AG09319 (cell line): ENCODE results near the gene NUDT6.

Experiments
- DNase-seq: peaks from one replicate; pipeline ENCODE4 v3.0.0-alpha.2; 2010; ENCODE audit warnings: low read depth; ENCODE audit errors: extremely low read depth
- CTCF ChIP-seq: IDR thresholded peaks from 2 replicates; pipeline ENCODE4 v1.5.1; 2011; ENCODE audit warnings: low read depth, mild to moderate bottlenecking, inconsistent platforms, low read length, moderate library complexity

NUDT6 gene

GRCh38 chr4:122921971-122922876 lies at the start of gene NUDT6:
Gene NUDT6 (minus strand): TSS chr4:122922597. CDS start chr4:122922572, 25 bp downstream.
- DNase-seq: no peak
- no peak for TF ChIP-seq CTCF

GRCh38 chr4:122968227-122968812 lies 45.9 kb upstream of the NUDT6 start:
- no peak for TF ChIP-seq CTCF
- DNase-seq: no peak

GRCh38 chr4:122967231-122967630 lies 44.8 kb upstream of the NUDT6 start:
- DNase-seq: no peak
- no peak for TF ChIP-seq CTCF

- TF ChIP-seq CTCF: no peak
- DNase-seq: no peak
These were observed 43.8 kb upstream of the NUDT6 start for GRCh38 chr4:122966201-122966600.

GRCh38 chr4:122963216-122963615 lies 40.8 kb upstream of the NUDT6 start:
- no peak for TF ChIP-seq CTCF
- no peak for DNase-seq

- no peak for TF ChIP-seq CTCF
- no peak for DNase-seq
These were observed 38.2 kb upstream of the NUDT6 start for GRCh38 chr4:122960611-122961000.

GRCh38 chr4:122959981-122960610 lies 37.7 kb upstream of the NUDT6 start:
- DNase-seq: no peak
- no peak for TF ChIP-seq CTCF
